GM18909 (cell line): ENCODE data around the gene NDUFV2.
"Not testable (repeated sequence)": the region's sequence is repeated elsewhere in the genome, so short reads cannot be mapped to it uniquely, and the experiment has no call there.

Source experiments
- ATAC-seq: cut with Tn5 transposase; IDR thresholded peaks from one replicate; pipeline ENCODE4 v1.9.1; 2021; ENCODE audit warnings: mild to moderate bottlenecking; ENCODE audit not compliant: unreplicated experiment, poor library complexity

NDUFV2 gene

DNA sequence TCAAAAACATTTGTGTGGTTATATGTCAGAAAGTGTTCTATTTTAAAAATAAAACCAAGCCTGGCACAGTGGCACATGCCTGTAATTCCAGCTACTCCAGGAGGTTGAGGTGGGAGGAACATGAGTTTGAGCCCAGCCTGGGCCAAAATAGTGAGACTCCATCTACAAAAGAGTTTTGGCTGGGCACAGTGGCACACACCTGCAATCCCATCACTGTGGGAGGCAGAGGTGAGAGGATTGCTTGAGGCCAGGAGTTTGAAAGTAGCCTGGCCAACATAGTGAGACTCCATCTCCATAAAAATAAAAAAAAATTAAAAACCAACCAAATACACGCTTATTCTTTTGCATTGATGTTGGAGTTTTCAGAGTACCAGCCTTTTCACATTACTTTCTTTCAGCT is 43.7 kb downstream of the NDUFV2 start:
- ATAC-seq: no peak

DNA sequence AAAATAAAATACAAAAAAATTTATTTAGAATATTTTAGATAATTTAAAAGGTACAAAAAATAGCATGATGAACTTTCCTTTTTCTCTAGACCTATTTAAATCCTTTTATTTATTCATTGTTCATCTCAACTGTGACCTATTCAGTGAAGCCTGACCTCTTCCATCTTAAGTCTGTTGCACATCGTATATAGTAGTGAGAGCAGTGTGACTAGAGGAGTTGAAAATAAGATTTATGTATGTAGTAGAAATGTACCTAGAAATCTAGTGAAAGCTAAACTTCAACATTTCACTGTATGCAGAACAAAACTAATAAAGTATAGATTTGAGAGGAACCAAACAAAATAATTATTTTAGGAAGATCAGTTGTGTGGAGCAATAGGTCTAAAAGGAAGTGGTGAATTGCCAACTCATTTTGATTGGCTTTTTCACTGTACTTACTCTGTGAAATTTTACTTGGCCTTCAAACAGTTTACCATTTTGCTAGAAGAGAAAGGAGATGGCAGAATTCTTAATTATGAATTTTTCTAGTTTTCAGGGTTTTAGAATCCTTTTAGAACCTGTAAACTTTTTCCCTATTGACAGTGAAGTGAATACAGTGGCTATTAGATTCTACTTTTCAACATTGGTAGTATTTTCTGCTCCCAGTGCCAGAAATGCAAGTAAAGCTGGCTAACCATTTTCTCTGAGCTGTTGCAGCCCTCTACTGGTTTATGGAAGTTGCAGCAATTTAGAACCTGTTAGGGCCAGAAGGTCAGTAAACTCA is 45.1 kb downstream of the NDUFV2 start:
- ATAC-seq: peak; percentile 67

DNA sequence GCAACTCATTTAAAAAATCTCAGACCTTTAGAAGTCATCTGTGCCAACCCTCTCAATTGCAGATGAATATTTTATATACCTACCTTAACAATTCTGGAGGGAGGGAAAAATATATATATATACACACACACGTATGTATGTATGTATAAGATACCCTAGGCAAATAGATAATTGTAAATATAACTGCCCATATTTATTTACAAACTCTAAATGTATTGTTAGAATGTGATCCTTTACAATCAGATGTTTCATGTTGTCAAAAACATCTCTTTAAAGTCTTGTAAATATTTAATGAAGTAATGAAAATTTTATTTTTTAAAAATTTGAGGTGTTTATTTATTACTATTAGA is 45.7 kb downstream of the NDUFV2 start:
- ATAC-seq: no peak

GRCh38 chr18:9150121-9150520 is 47.6 kb downstream of the NDUFV2 start:
- no peak for ATAC-seq

- ATAC-seq: no peak
These were observed 50.8 kb downstream of the NDUFV2 start for GRCh38 chr18:9153256-9153655.

GRCh38 chr18:9156604-9157249 is 54.2 kb downstream of the NDUFV2 start:
- ATAC-seq: no peak

DNA sequence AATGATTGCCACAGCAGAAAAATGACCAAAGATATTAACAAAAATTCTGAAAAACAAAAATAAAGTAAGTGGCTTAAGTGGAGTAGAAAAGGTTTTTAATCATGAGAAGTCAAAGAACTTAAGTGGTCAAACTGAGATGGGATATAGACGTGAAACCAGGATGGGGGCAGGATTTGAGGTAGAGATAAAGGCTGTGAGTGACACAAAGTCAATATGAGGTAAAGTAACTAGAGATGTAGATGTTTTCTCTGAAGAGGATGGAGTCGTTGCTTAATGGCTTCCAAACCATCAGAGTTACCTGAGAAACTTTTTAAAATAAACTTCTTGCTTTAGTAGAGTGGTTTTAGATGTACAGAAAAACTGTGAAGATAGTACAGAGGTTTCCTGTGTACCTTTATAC is 55.3 kb downstream of the NDUFV2 start:
- ATAC-seq: no peak

DNA sequence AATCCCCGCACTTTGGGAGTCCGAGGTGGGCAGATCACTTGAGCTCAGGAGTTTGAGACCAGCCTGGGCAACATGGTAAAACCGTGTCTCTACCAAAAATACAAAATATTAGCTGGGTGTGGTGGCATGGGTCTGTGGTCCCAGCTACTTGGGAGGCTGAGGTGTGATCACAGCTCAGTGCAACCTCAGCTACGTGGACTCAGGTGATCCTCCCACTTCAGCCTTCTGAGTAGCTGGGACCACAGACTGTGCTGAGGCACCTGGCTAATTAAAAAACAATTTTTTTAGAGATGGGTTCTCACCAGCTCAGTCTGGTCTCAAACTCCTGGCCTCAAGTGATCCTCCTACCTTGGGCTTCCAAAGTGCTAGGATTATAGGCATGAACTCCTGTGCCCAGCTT is 57.5 kb downstream of the NDUFV2 start:
- no peak for ATAC-seq

GRCh38 chr18:9162663-9163062 is 60.2 kb downstream of the NDUFV2 start:
- ATAC-seq: not testable (repeated sequence)

DNA sequence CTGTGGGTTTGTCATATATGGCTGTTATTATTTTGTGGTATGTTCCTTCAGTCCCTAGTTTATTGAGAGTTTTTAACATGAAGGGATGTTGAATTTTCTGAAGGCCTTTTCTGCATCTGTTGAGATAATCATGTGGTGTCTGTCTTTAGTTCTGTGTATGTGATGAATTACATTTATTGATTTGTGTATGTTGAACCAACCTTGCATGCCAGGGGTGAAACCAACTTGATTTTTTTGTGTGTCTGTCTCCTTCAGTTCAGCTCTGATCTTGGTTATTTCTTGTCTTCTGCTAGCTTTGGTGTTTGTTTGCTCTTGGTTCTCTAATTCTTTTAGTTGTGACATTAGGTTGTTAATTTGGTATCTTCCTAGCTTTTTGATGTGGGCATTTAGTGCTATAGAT is 61.6 kb downstream of the NDUFV2 start:
- ATAC-seq: not testable (repeated sequence)

- not testable (repeated sequence) for ATAC-seq
These were observed 63.4 kb downstream of the NDUFV2 start for GRCh38 chr18:9165883-9166282.

DNA sequence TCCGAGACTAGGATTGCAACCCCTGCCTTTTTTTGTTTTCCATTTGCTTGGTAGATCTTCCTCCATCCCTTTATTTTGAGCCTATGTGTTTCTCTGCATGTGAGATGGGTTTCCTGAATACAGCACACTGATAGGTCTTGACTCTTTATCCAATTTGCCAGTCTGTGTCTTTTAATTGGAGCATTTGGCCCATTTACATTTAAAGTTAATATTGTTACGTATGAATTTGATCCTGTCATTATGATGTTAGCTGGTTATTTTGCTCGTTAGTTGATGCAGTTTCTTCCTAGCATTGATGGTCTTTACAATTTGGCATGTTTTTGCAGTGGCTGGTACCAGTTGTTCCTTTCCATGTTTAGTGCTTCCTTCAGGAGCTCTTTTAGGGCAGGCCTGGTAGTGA is 67.0 kb downstream of the NDUFV2 start:
- not testable (repeated sequence) for ATAC-seq

DNA sequence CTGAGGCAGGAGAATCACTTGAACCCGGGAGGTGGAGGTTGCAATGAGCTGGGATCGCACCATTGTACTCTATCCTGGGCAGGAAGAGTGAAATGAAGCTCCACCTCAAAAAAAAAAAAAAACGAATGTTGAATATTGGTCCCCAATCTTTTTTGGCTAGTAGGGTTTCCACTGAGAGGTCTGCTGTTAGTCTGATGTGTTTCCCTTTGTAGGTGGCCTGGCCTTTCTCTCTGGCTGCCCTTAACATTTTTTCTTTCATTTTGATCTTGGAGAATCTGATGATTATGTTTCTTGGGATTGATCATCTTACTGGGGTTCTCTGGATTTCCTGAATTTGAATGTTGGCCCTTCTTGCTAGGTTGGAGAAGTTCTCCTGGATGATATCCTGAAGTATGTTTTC is 69.4 kb downstream of the NDUFV2 start:
- ATAC-seq: not testable (repeated sequence)

DNA sequence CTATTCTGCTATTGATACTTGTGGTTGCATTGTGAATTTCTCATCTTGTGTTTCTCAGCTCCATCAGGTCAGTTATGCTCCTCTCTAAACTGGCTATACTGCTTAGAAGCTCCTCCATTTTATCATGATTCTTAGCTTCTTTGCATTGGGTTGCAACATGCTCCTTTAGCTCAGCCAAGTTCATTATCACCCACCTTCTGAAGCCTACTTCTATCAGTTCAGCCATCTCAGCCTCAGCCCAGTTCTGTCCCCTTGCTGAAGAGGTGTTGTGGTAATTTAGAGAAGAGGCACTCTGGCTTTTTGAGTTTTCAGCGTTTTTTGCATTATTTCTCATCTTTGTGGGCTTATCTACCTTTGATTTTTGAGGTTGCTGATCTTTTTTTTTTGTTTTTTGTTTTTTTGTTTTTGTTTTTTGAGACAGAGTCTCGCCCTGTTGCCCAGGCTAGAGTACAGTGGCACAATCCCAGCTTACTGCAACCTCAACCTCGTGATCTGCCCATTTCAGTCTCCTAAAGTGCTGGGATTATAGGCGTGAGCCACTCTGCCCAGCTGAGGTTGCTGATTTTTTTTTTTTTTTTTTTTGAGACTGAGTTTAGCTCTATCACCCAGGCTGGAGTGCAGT is 70.1 kb downstream of the NDUFV2 start:
- no peak for ATAC-seq

- no peak for ATAC-seq
These were observed 71.3 kb downstream of the NDUFV2 start for GRCh38 chr18:9173770-9174233.

GRCh38 chr18:9174302-9174701 is 71.8 kb downstream of the NDUFV2 start:
- ATAC-seq: no peak

- no peak for ATAC-seq
These were observed 72.6 kb downstream of the NDUFV2 start for GRCh38 chr18:9175115-9175514.

DNA sequence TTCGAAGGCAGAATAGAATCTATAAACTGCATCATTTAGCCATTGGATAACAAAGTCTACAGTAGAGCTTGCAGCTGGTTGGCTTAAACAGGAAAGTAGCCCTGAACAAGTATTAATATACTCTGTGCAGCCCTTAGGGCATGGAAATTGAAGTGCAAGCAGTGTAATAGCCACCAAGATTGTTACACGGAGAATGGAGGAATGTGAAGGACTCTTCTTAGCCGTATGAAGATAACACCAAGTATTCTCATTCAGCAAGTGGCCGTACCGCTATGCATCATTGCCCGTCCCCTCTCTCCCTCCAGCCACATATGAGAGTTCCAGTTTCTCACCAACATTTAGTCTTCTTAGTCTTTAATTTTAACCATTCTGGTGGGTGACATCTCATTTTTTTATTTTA is 74.5 kb downstream of the NDUFV2 start:
- no peak for ATAC-seq

DNA sequence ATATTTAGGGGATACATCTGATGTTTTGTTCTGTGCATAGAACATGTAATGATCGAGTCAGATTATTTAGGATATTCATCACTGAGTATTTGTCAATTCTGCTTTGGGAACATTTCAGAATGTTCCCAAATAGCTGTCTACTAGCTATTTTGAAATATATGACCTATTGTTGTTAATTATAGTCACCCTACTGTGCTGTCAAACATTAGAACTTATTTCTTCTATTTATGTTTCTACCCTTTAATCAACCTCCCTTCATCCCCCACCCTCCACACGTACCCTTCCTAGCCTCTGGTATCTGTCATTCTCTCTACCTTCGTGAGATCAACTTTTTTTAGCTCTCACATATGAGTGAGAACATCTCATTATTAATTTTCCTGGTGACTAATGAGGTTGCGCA is 75.0 kb downstream of the NDUFV2 start:
- no peak for ATAC-seq

DNA sequence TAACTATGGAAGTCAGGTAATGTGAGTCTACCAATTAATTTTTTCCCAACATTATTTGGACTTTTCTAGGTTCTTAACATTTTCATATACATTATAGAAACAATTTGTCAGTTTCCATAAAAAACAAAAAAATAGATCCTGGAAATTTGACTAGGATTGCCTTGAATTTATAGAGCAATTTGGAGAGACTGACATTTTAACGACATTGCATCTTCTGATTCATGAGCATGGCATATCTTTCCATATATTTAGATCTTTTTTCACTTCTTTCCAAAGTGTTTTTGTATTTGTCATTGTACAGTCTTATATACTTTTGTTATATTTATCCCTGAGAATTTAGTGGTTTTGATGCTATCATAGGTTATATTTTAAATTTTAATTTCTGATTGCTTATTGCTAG is 76.1 kb downstream of the NDUFV2 start:
- no peak for ATAC-seq

- ATAC-seq: no peak
These were observed 78.8 kb downstream of the NDUFV2 start for GRCh38 chr18:9181275-9181674.
